SK-N-SH treated with all-trans-retinoic acid at 6 μM for 48 hours (cell line): Measurements from ENCODE around the gene SYNPO2.

Experiments used
- ARNTL ChIP-seq: fragments of 450-650 bp; formaldehyde crosslinking; IDR thresholded peaks from 2 replicates; pipeline ENCODE4 v1.5.0; 2020; ENCODE audit warnings: low read depth, mild to moderate bottlenecking, moderate library complexity, borderline replicate concordance
- CSDC2 ChIP-seq: fragments of 250-450 bp; sonication (Bioruptor Pico); IDR thresholded peaks from 2 replicates; pipeline ENCODE4 v1.5.0; 2020; ENCODE audit warnings: mild to moderate bottlenecking, moderate library complexity
- ISL1 ChIP-seq: fragments of 250-450 bp; sonication (Bioruptor Pico); IDR thresholded peaks from 2 replicates; pipeline ENCODE4 v2.1.2; 2022; ENCODE audit warnings: mild to moderate bottlenecking, moderate library complexity
- PATZ1 ChIP-seq: fragments of 250-450 bp; sonication (Bioruptor Pico); IDR thresholded peaks from 2 replicates; pipeline ENCODE4 v1.8.0; 2020; ENCODE audit warnings: mild to moderate bottlenecking, moderate library complexity, borderline replicate concordance
- RARB ChIP-seq: fragments of 250-450 bp; sonication (Bioruptor Pico); IDR thresholded peaks from 2 replicates; pipeline ENCODE4 v1.8.0; 2021; ENCODE audit warnings: mild to moderate bottlenecking, moderate library complexity
- ZFP30 ChIP-seq: fragments of 450-650 bp; formaldehyde crosslinking; IDR thresholded peaks from 2 replicates; pipeline ENCODE4 v1.5.0; 2022; ENCODE audit warnings: mild to moderate bottlenecking, moderate library complexity

- TF ChIP-seq CSDC2 (CRISPR knock-in tag) = no peak
- TF ChIP-seq ZFP30 (CRISPR knock-in tag) = no peak
- no peak for TF ChIP-seq PATZ1
- no peak for TF ChIP-seq ISL1 (CRISPR knock-in tag)
- no peak for TF ChIP-seq ARNTL
- TF ChIP-seq RARB (CRISPR knock-in tag) = no peak
Measured at GRCh38 chr4:119053245-119053644, 164.6 kb downstream of the SYNPO2 start.
